ENCODE measurements around the gene FAT3. TPM values are rescaled to one million over a fixed set of nuclear protein-coding genes. Genes with fewer than 3 reads are reported as not detected.

Gene FAT3
- total and polyA plus RNA-seq, 9 of the 15 experiments (the other 6 are each of a cell fraction or from before 2014, with no cell fraction given), result under 0.01 TPM; not detected in 7

GRCh38 chr11:92204731-92205130 is 19.9 kb upstream of the FAT3 start (continued):
- TF ChIP-seq MTA2 (IDR thresholded peaks at IDR 0.05; ENCODE audit: low read depth), result no peak
- no peak for TF ChIP-seq ZSCAN32 (CRISPR knock-in tag; IDR thresholded peaks at IDR 0.05)
- TF ChIP-seq ZNF224 (CRISPR knock-in tag; IDR thresholded peaks at IDR 0.05), result no peak
- TF ChIP-seq ZBTB34 (CRISPR knock-in tag; IDR thresholded peaks at IDR 0.05), result no peak

GRCh38 chr11:92206441-92206840 is 18.2 kb upstream of the FAT3 start:
- in situ Hi-C loops (cut with MboI), result no loop called here
- TF ChIP-seq ARNT (IDR thresholded peaks at IDR 0.05) (no peak), POLR2H (tag; IDR thresholded peaks at IDR 0.05; ENCODE audit: low read depth) (no peak), ZNF780A (CRISPR knock-in tag; IDR thresholded peaks at IDR 0.05) (no peak), NCOA4 (IDR thresholded peaks at IDR 0.05; ENCODE audit: partially characterized antibody) (no peak), RHOXF2B (CRISPR knock-in tag; conservative IDR thresholded peaks at IDR 0.05) (no peak), ZNF184 (CRISPR knock-in tag; IDR thresholded peaks at IDR 0.05) (no peak), TFAP4 (CRISPR knock-in tag; IDR thresholded peaks at IDR 0.05; ENCODE audit: borderline replicate concordance) (no peak), THRAP3 (IDR thresholded peaks at IDR 0.05; ENCODE audit: borderline replicate concordance) (no peak)
- ChIA-PET CTCF (ENCODE audit: low intra/inter-chr PET ratio) (no interaction called here), POLR2A (no interaction called here)
- no peak overlapping the region for H2AFZ ChIP-seq (ENCODE audit: low read depth, low read length)
- DNase-seq (ENCODE audit: extremely low read depth in 1 of 4, low spot score in 3 of 4) (no peak), ATAC-seq (no peak), FAIRE-seq (no peak)
- H3K36me3 ChIP-seq (ENCODE audit: control insufficient read depth, insufficient read depth, low read length), result no peaks in the 10 kb centered on the region
- H3K9me1 ChIP-seq (ENCODE audit: control insufficient read depth, insufficient read depth, low read length), result no peaks in the 10 kb centered on the region
- WGBS (ENCODE audit: insufficient coverage, low coverage, missing lambda C conversion rate), result 0% methylated on average over 2 of the region's 2 CpGs
- H3K4me3 ChIP-seq, result no peak overlapping the region
- H3K4me2 ChIP-seq (ENCODE audit: insufficient read depth, low read length), result no peak overlapping the region
- no peaks in the 10 kb centered on the region for H3K27me3 ChIP-seq (ENCODE audit: control insufficient read depth in 2 of 2, insufficient read depth in 2 of 2, low read length in 2 of 2)
- H3K9me3 ChIP-seq (replicated peaks; ENCODE audit: control insufficient read depth, insufficient read depth, low read depth, low read length), result no peaks in the 10 kb centered on the region
- no peaks in the 10 kb centered on the region for H3K4me1 ChIP-seq (replicated peaks in 1 of 2; ENCODE audit: control insufficient read depth in 2 of 2, insufficient read depth in 2 of 2, low read length in 2 of 2)
- intact Hi-C loops (cut with micrococcal nuclease), result no loop called here
- BruUV-seq (replicated peaks), result no TSS peak
- no peaks in the 10 kb centered on the region for H4K20me1 ChIP-seq (replicated peaks; ENCODE audit: control insufficient read depth, insufficient read depth, low read length)
- H3K79me2 ChIP-seq (ENCODE audit: control insufficient read depth, insufficient read depth, low read length), result no peaks in the 10 kb centered on the region
- H3K9ac ChIP-seq (ENCODE audit: insufficient read depth in 1 of 2, low read depth in 2 of 2, low read length in 2 of 2), result no peak overlapping the region
- H3K27ac ChIP-seq (ENCODE audit: extremely low read depth, low read depth, low read length), result no peak overlapping the region
